ENCODE results near the gene DCUN1D5. TPM values are rescaled to one million over a fixed set of nuclear protein-coding genes. Genes with fewer than 3 reads are reported as not detected.

DCUN1D5 gene
- total RNA-seq (2022) (23.1 and 26.7 TPM in 2 replicates), Bru-seq, nascent RNA (percentile 91 among the genes with signal in this experiment), BruChase-seq, experiment 1, labeled RNA remaining after a 6-hour chase (percentile 72 among the genes with signal in this experiment), BruChase-seq, experiment 2, labeled RNA remaining after a 2-hour chase (percentile 79 among the genes with signal in this experiment)
- long read RNA-seq, transcript DCUN1D5-201 (8 exons, 1,337 nt) = major isoform, 52 of 65 reads
- long read RNA-seq, partial matches to known transcripts = 0 of 65 reads
- long read RNA-seq, other reads (novel, unspliced or antisense) = 11 of 65 reads

DNA sequence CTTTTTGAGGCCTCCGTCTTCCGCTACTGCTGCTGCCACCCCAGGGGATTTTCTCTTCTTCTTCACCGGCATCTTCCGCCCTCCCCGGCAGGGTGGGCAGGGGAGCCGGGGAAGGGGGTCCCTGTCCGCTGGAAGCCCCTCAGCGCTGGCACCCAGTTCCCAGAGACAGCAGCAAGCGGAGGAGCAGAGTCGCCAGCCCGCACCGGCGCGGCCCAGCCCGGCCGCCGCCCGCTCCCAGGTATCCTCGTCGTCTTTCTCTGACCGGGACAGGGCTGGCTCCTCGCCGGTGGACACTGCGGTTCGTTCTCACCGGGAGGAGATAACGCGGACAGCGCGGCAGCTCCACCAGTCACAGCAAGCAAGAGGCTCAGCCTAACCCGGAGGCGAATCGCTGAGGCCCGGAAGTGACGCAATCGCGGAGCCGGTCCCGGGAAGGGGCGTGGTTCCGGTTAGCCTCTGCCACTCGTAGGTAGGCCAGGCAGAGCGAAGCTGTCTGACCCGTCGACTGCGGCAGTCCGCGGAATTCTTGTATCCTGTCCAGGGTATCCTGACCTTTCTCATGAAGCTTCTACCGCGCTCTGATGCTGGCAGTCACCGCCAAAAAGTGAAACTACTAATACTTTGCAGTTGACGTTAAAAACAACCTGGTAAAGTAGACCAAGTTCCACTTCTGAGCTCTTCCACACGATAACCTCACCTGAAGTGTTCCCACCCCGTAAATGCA, at the start of gene DCUN1D5:
Gene DCUN1D5 (minus strand): TSS at position 360 of the 724 bp plus-strand sequence. CDS start 288 bp downstream, at position 72.
- peak; percentile 93 for DNase-seq
- no peaks in the 10 kb centered on the region for H3K27me3 Mint-ChIP-seq (ENCODE audit: unreplicated experiment)
- BruUV-seq (replicated peaks) = TSS peak; percentile 90
- H3K4me3 Mint-ChIP-seq (ENCODE audit: low read depth, unreplicated experiment) = peak within 1 kb of the TSS; percentile 85
- CTCF ChIA-PET = interaction anchor here (1.8 kb wide), 1 partner anchor 17 kb away, joined by 9 read pairs; the partner anchor contains the start of gene DYNC2H1
- no peaks in the 10 kb centered on the region for H3K4me1 Mint-ChIP-seq (ENCODE audit: low read depth, unreplicated experiment)
- H3K36me3 Mint-ChIP-seq (ENCODE audit: insufficient read depth, unreplicated experiment) = peaks cover 32% of the 10 kb centered on the region
- H3K9me3 Mint-ChIP-seq (ENCODE audit: low read depth, unreplicated experiment) = no peaks in the 10 kb centered on the region
- H3K27ac Mint-ChIP-seq (ENCODE audit: unreplicated experiment) = peak within 1 kb of the TSS; percentile 85
- intact Hi-C loops (cut with micrococcal nuclease; ENCODE audit: unreplicated experiment) = no loop called here
- TF ChIP-seq, protein P1, sequence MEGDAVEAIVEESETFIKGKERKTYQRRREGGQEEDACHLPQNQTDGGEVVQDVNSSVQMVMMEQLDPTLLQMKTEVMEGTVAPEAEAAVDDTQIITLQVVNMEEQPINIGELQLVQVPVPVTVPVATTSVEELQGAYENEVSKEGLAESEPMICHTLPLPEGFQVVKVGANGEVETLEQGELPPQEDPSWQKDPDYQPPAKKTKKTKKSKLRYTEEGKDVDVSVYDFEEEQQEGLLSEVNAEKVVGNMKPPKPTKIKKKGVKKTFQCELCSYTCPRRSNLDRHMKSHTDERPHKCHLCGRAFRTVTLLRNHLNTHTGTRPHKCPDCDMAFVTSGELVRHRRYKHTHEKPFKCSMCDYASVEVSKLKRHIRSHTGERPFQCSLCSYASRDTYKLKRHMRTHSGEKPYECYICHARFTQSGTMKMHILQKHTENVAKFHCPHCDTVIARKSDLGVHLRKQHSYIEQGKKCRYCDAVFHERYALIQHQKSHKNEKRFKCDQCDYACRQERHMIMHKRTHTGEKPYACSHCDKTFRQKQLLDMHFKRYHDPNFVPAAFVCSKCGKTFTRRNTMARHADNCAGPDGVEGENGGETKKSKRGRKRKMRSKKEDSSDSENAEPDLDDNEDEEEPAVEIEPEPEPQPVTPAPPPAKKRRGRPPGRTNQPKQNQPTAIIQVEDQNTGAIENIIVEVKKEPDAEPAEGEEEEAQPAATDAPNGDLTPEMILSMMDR (IDR thresholded peaks at IDR 0.05; ENCODE audit: unreplicated experiment) = no peak

GRCh38 chr11:103125462-103125861, 33.5 kb upstream of the DCUN1D5 start:
- no peaks in the 10 kb centered on the region for H3K36me3 Mint-ChIP-seq (ENCODE audit: insufficient read depth, unreplicated experiment)
- BruUV-seq (replicated peaks) = no TSS peak
- H3K27ac Mint-ChIP-seq (ENCODE audit: unreplicated experiment) = no peak overlapping the region
- H3K4me1 Mint-ChIP-seq (ENCODE audit: low read depth, unreplicated experiment) = no peaks in the 10 kb centered on the region
- no peaks in the 10 kb centered on the region for H3K9me3 Mint-ChIP-seq (ENCODE audit: low read depth, unreplicated experiment)
- DNase-seq = no peak
- CTCF ChIA-PET = no interaction called here
- TF ChIP-seq, protein P1 (IDR thresholded peaks at IDR 0.05; ENCODE audit: unreplicated experiment) = no peak
- intact Hi-C loops (cut with micrococcal nuclease; ENCODE audit: unreplicated experiment) = no loop called here
- no peaks in the 10 kb centered on the region for H3K27me3 Mint-ChIP-seq (ENCODE audit: unreplicated experiment)
- no peak overlapping the region for H3K4me3 Mint-ChIP-seq (ENCODE audit: low read depth, unreplicated experiment)

GRCh38 chr11:103114836-103115235, 22.9 kb upstream of the DCUN1D5 start:
- CTCF ChIA-PET = no interaction called here
- H3K27me3 Mint-ChIP-seq (ENCODE audit: unreplicated experiment) = no peaks in the 10 kb centered on the region
- H3K27ac Mint-ChIP-seq (ENCODE audit: unreplicated experiment) = no peak overlapping the region
- BruUV-seq (replicated peaks) = no TSS peak
- no peak overlapping the region for H3K4me3 Mint-ChIP-seq (ENCODE audit: low read depth, unreplicated experiment)
- H3K36me3 Mint-ChIP-seq (ENCODE audit: insufficient read depth, unreplicated experiment) = peaks cover under 1% of the 10 kb centered on the region
- peaks cover 8% of the 10 kb centered on the region for H3K4me1 Mint-ChIP-seq (ENCODE audit: low read depth, unreplicated experiment)
- TF ChIP-seq, protein P1 (IDR thresholded peaks at IDR 0.05; ENCODE audit: unreplicated experiment) = no peak
- intact Hi-C loops (cut with micrococcal nuclease; ENCODE audit: unreplicated experiment) = no loop called here
- no peaks in the 10 kb centered on the region for H3K9me3 Mint-ChIP-seq (ENCODE audit: low read depth, unreplicated experiment)
- DNase-seq = no peak

DNA sequence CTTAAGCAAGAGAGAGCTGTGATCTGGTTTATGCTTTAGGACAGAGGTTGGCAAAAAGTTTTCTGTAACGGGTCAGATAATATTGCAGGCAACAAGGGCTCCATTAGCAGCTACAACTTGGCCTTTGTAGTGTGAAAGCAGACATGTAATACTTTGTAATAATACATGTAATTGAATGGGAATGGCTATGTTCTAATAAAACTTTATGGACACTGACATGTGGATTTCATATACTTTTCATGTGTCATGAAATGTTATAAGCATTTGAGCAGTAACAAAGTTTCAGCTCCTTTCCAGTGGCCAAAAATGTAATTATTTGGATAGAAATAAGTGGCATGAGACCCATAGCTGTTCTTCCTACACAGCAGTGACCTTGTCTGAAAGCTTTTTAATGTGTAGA, 20.4 kb upstream of the DCUN1D5 start:
- BruUV-seq (replicated peaks) = no TSS peak
- H3K27me3 Mint-ChIP-seq (ENCODE audit: unreplicated experiment) = no peaks in the 10 kb centered on the region
- peaks cover 8% of the 10 kb centered on the region for H3K4me1 Mint-ChIP-seq (ENCODE audit: low read depth, unreplicated experiment)
- no peak overlapping the region for H3K27ac Mint-ChIP-seq (ENCODE audit: unreplicated experiment)
- H3K9me3 Mint-ChIP-seq (ENCODE audit: low read depth, unreplicated experiment) = no peaks in the 10 kb centered on the region
- intact Hi-C loops (cut with micrococcal nuclease; ENCODE audit: unreplicated experiment) = no loop called here
- peaks cover 10% of the 10 kb centered on the region for H3K36me3 Mint-ChIP-seq (ENCODE audit: insufficient read depth, unreplicated experiment)
- TF ChIP-seq, protein P1 (IDR thresholded peaks at IDR 0.05; ENCODE audit: unreplicated experiment) = no peak
- no peak overlapping the region for H3K4me3 Mint-ChIP-seq (ENCODE audit: low read depth, unreplicated experiment)
- DNase-seq = no peak
- CTCF ChIA-PET = interaction anchor here (0.6 kb wide), 1 partner anchor 1785 kb away, joined by 5 read pairs; no protein-coding TSS in a partner anchor

Data from Calu3 (cell line).